ENCODE data around the gene MPC1. TPM values are rescaled to one million over a fixed set of nuclear protein-coding genes. Genes with fewer than 3 reads are reported as not detected.

MPC1 gene
- polyA plus RNA-seq, 1 experiment = 20.0 TPM

DNA sequence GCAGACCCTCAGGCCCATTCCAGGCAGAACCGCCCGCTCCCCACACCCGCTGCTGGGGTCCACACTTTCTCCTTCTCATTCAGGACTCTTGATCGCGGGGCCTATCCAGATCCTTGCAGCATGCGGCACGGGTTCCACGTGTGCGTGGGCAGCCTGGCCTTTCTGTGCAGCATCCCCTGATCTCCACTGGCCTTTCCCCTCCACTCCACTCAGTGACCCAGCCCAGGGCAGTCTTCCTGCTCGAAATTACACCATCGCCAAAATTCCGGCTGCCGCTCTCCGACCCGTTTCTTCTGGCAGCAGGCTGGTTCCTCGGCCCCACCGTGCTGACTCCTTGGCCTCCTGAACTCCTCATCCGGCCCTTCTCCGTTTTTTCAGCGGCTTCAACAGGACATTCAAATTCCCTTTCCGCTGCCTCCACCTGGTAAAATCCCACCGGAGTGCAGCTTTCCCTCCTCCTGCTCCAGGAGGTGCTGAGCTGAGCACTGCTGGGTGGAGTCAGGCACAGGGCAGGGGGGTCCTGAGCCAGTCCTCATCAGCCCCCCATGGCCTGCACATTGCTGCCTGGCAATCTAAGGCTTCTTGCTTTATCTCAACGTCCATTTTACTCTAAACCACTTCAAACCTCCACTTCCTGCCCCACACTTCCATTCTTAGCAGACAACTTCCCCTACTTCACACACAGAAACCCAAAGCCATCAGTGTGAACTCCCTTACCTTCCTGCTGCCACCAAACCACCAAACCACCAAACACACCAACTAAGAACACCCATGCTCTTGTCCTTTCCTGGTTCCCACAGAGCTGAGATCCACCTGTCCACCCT, 49.4 kb downstream of the MPC1 start:
- Histone ChIP-seq H3K4me3 (ENCODE audit: low read depth, low read length) (no peak overlapping the region), H3K27me3 (ENCODE audit: control insufficient read depth, insufficient read depth, low read length) (no peaks in the 10 kb centered on the region), H3K9me3 (ENCODE audit: control insufficient read depth, insufficient read depth, low read length) (no peaks in the 10 kb centered on the region), H3K27ac (ENCODE audit: low read depth, low read length) (no peak overlapping the region)
- no peak for DNase-seq (ENCODE audit: low read depth, low spot score)
- TF ChIP-seq CTCF (IDR thresholded peaks at IDR 0.05; ENCODE audit: low read depth, low read length) = no peak
- CTCF ChIA-PET = interaction anchor here (1.2 kb wide), 1 partner anchor 20 kb away, joined by 3 read pairs; no protein-coding TSS in a partner anchor
- POLR2A ChIA-PET = no interaction called here

DNA sequence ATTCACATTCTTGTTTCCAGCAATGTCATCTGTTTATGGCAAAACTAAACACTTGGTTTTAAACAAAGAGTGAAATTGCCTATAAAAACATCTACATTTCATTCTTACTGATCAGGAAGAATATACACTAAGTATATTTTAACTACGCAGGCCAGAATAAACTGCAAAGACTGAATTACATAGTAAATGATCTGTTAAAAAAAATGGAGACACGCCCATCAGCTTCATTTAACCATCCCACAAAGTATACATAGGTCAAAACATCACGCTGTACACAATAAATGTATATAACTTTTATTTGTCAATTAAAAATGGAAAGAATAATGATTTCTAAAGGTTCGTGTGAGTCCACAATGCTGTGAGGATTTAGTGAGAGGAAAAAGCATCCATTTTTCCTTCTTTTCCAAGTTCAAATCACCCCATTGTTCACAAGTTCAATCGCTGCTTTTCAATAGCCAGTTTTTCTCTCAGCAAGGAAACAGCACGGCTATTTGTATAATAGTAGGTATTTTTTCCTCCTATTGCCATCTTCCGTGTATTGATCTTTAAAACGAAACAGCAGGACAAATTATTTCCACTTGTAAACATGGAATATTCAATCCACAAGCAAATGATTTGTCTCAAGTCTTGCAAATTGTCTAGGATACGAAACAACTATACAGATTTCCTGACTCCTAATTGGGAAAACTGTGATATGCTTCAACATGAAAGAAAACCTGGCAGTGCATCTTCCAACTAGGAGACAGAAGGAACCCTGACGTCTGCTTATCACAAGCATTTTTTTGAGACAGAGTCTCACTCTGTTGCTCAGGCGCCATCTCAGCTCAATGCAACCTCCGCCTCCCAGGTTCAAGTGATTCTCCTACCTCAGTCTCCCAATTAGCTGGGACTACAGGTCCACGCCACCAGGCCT, 51.0 kb downstream of the MPC1 start:
- ChIA-PET CTCF (interaction anchor here (0.7 to 1.2 kb wide), 3 partner anchors 18 to 69 kb away, joined by 3 to 5 read pairs (median 3); no protein-coding TSS in a partner anchor), POLR2A (no interaction called here)
- Histone ChIP-seq H3K9me3 (ENCODE audit: control insufficient read depth, insufficient read depth, low read length) (no peaks in the 10 kb centered on the region), H3K4me3 (ENCODE audit: low read depth, low read length) (no peak overlapping the region), H3K27ac (ENCODE audit: low read depth, low read length) (no peak overlapping the region), H3K27me3 (ENCODE audit: control insufficient read depth, insufficient read depth, low read length) (no peaks in the 10 kb centered on the region)
- no peak for DNase-seq (ENCODE audit: low read depth, low spot score)
- TF ChIP-seq CTCF (IDR thresholded peaks at IDR 0.05; ENCODE audit: low read depth, low read length) = no peak

DNA sequence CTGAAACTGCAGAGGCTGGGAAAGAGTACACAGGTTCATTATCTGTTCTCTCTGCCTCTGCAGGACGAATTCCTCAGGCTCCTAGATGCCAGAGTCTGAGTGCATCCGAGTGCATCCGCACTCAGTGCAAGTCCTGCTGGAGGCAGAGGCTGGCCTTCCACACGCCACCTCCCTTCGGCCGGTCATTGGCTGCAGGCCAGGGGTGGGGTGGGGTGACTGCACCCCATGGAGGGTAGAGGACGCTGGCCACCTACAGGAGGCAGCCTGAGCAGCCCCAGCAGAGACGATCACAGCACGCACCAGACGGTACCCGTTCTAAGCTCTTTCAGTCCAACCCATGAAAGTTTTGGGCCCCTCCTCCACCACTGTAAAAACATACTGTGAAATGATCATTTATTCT, 52.1 kb downstream of the MPC1 start:
- no peak for TF ChIP-seq CTCF (IDR thresholded peaks at IDR 0.05; ENCODE audit: low read depth, low read length)
- ChIA-PET POLR2A (interaction anchor here (0.6 kb wide), 1 partner anchor 77 kb away, joined by 3 read pairs; no protein-coding TSS in a partner anchor), CTCF (interaction anchor here (1.2 kb wide), 1 partner anchor 70 kb away, joined by 3 read pairs; no protein-coding TSS in a partner anchor)
- no peaks in the 10 kb centered on the region for H3K27me3 ChIP-seq (ENCODE audit: control insufficient read depth, insufficient read depth, low read length)
- H3K27ac ChIP-seq (ENCODE audit: low read depth, low read length) = no peak overlapping the region
- H3K4me3 ChIP-seq (ENCODE audit: low read depth, low read length) = no peak overlapping the region
- H3K9me3 ChIP-seq (ENCODE audit: control insufficient read depth, insufficient read depth, low read length) = no peaks in the 10 kb centered on the region
- no peak for DNase-seq (ENCODE audit: low read depth, low spot score)

GRCh38 chr6:166325383-166326042, 57.2 kb downstream of the MPC1 start:
- ChIA-PET CTCF (interaction anchor here (0.7 to 3.3 kb wide), 2 partner anchors 12 to 608 kb away, joined by 4 to 27 read pairs; no protein-coding TSS in a partner anchor), POLR2A (no interaction called here)
- Histone ChIP-seq H3K9me3 (ENCODE audit: control insufficient read depth, insufficient read depth, low read length) (no peaks in the 10 kb centered on the region), H3K27ac (ENCODE audit: low read depth, low read length) (no peak overlapping the region), H3K4me3 (ENCODE audit: low read depth, low read length) (no peak overlapping the region), H3K27me3 (ENCODE audit: control insufficient read depth, insufficient read depth, low read length) (no peaks in the 10 kb centered on the region)
- DNase-seq (ENCODE audit: low read depth, low spot score) = no peak
- TF ChIP-seq CTCF (IDR thresholded peaks at IDR 0.05; ENCODE audit: low read depth, low read length) = no peak

All from AG04450 (cell line).